8988T (cell line): Measurements from ENCODE around the gene GPR179.
"Not testable (repeated sequence)": the region's sequence is repeated elsewhere in the genome, so short reads cannot be mapped to it uniquely, and the experiment has no call there.

Experiments
- DNase-seq: peaks from one replicate; pipeline ENCODE4 v3.0.0; 2011

GPR179 gene

GRCh38 chr17:38322897-38323296 lies 20.9 kb downstream of the GPR179 start:
- no peak for DNase-seq

GRCh38 chr17:38322156-38322779 lies 21.5 kb downstream of the GPR179 start:
- DNase-seq: peak; percentile 55

GRCh38 chr17:38320482-38320881 lies 23.3 kb downstream of the GPR179 start:
- DNase-seq: no peak

GRCh38 chr17:38317081-38317480 lies 26.7 kb downstream of the GPR179 start:
- DNase-seq: no peak

- no peak for DNase-seq
Observed at GRCh38 chr17:38315497-38315896, 28.3 kb downstream of the GPR179 start.

- peak; percentile 52 for DNase-seq
Observed at GRCh38 chr17:38296834-38297517, 46.8 kb downstream of the GPR179 start, which contains the start of gene MRPL45. MRPL45 (plus strand) TSS chr17:38297168; CDS start chr17:38297184, 16 bp downstream.

GRCh38 chr17:38295602-38296365 lies 48.0 kb downstream of the GPR179 start:
- DNase-seq: not testable (repeated sequence)

GRCh38 chr17:38289760-38290159 lies 54.0 kb downstream of the GPR179 start:
- not testable (repeated sequence) for DNase-seq

- not testable (repeated sequence) for DNase-seq
Observed at GRCh38 chr17:38288217-38288827, 55.4 kb downstream of the GPR179 start.

GRCh38 chr17:38286501-38287091 lies 57.2 kb downstream of the GPR179 start:
- DNase-seq: not testable (repeated sequence)

GRCh38 chr17:38285994-38286393 lies 57.8 kb downstream of the GPR179 start:
- DNase-seq: not testable (repeated sequence)
